HG03066 (cell line): Measurements from ENCODE around the gene NHS.
A peak's percentile ranks its signal among the peaks of the same experiment; 100 is the strongest.

ENCODE experiments used
- ATAC-seq: cut with Tn5 transposase; IDR thresholded peaks from one replicate; pipeline ENCODE4 v1.9.1; 2021; ENCODE audit warnings: low read depth; ENCODE audit not compliant: unreplicated experiment

NHS gene

DNA sequence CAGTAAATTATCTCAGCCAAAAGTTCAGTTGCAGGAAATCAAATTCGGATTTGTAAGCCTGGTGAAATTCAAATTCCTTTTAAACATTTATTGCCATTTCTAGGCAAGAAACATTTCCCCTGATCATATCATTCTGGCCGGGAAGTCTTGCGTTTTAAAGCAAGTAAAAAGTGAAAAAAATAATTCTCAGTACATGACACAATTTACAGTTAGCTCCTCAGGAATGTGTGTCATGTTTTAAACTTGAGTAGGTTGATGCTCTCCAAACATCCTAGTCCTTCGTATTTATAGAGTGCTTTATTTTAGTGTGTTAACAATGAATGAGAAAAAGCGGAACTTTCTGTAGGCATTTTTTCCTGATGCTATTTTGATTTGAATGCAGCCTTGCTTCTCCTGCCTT is 204.0 kb downstream of the NHS start:
- ATAC-seq = no peak

GRCh38 chrX:17580539-17581152 is 205.6 kb downstream of the NHS start:
- ATAC-seq = no peak

DNA sequence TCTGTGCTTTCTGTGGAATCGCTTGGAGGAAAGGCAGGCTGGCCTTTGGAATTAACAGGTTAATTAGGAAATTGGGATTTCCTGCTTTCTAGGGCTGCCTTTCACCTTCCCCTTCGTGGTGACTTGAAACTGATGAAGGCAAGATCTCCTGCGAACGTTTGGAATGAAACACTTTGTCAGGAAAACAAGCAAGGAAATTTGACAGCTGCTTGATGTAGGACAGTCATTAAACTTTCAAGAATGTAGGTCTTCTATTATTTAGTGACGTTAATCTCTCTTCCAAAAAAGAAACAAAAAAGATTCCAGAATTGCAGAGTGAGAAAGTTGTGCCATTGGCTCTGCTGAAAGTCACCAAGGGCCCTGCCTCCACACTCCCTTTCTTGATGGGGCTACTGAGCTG is 206.6 kb downstream of the NHS start:
- ATAC-seq = no peak

DNA sequence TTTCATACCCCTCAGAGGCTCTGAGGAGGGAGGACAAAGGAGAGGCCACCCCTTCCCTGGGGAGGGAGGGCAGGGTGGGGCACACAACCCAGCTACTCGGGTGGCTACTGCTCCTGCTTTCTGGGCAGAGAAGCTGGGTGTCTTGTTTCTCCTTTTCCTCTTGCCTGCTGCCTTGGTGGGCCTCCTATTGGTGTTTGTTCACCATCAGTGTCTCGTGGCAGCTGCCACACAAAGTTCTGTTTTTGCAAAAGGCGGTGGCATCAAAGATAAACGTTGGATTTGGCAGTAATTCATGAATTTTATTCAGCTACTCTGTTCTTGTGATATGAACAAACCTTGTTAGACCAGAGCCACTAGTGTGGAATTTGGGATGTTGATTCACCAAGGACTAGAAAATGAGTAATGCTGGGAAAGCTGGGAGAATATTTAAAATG is 209.3 kb downstream of the NHS start:
- ATAC-seq = no peak

DNA sequence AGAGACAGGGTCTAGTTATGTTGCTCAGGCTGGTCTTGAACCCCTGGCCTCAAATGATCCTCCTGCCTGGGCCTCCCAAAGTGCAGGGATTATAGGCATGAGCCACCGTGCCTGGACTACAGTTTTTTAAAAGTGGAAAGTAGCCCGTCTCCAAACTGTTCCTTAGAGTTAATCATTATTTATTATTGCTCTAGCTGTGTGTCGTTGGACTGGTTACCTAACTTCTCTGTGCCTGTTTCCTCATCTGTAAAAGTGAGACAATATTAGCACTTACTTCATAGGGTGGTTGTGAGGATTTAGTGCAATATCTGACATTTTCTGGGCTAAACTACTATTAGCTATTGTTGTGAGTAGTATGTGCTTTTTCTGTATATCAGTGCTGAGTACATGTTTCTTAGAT is 210.0 kb downstream of the NHS start:
- ATAC-seq = no peak

DNA sequence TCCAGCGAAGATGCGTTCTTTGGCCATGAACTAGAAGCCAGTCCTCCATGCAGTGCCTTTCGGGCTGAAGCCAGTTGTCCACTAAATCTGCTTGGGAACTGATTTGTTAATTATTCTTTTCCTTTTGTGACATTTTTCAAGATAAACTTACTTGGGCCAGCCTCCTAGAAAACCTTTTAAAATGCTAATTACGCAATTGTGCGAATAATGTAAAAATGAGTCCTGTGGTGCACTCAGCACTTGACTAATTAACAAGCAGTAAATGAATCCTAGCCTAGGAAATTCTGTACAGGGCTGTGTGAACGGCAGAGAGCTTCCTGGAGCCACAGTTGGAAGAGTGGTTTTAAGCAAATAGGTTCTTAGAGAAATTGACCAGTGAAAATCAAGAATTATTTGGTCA is 212.4 kb downstream of the NHS start:
- ATAC-seq = no peak

- ATAC-seq = no peak
Observed at GRCh38 chrX:17588303-17588702, 213.3 kb downstream of the NHS start.

GRCh38 chrX:17590892-17591740 is 216.1 kb downstream of the NHS start:
- no peak for ATAC-seq

DNA sequence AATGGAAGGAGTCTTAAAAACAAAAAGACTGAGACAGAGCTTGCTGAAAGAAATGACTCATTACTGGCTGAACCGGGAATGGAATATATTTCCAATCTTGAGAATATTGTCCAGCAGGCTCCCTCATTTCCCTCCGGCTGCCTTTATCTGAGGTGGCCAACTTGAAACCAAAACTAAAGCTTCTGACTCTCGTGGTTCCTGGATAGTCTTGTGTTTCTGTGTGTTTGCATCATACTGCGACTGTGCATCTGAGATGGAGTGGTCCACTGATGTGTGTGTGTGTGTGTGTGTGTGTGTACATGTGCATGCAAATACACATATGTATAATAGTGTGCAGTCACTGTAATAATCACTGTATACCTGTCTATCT is 216.7 kb downstream of the NHS start:
- no peak for ATAC-seq

GRCh38 chrX:17592117-17592516 is 217.1 kb downstream of the NHS start:
- no peak for ATAC-seq

- ATAC-seq = no peak
Observed at GRCh38 chrX:17594693-17595092, 219.7 kb downstream of the NHS start.

DNA sequence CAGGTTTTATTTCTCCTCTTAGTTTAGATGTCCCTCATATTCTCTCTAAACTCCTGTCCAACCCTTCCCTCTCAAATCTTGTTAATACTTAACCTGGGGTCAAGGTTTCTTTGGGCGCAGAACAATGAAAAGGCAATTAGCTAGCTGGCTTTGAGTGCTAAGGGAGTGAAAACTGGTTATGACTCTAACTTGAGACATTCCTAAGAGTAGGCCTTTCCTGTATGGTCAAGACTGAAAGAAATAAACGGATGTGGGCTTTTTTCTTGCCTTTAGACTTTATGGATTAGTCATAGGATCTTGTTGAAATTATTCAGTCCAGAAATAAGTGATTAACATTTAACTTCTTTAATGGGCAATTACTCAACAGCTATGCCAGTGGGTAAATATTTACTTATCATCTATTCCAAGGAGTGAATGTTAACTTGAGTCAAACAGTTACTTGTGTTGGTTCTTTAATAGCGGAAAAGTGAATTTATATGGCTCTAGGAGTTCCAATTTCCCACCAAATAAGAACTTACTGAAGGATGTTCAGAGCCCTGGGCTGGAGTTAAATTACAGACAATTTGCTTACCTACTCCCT is 220.5 kb downstream of the NHS start:
- ATAC-seq = peak; percentile 52

GRCh38 chrX:17596061-17596460 is 221.1 kb downstream of the NHS start:
- ATAC-seq = no peak

DNA sequence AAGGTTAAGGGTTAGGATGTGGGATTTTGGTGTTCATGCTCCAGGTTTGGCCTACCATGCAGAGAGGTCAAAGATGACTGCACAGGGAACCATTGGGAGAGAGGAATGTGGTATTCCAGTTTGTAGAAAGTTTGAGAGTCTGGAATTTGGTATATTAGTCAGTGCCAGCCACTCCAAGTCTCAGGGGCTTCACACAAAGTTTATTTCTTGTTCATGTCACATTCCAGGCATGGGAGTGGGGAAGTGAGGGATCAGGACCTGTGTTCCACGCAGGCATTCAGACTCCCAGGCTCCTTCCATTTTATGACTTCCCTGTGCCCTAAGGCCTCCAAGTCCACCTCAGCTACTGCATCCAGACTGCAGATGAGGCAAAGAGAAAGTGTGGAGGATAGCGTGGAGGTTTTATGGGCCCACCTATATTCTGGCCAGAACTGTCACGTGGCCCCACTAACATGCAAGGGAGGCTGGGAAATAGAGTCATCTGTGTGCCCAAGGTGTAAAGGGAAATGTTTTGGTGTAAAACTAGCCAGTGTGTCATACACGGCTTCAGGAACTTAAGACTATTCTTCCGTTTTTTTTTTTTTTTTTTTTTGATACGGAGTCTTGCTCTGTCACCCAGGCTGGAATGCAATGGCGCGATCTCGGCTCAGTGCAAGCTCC is 221.7 kb downstream of the NHS start:
- no peak for ATAC-seq

DNA sequence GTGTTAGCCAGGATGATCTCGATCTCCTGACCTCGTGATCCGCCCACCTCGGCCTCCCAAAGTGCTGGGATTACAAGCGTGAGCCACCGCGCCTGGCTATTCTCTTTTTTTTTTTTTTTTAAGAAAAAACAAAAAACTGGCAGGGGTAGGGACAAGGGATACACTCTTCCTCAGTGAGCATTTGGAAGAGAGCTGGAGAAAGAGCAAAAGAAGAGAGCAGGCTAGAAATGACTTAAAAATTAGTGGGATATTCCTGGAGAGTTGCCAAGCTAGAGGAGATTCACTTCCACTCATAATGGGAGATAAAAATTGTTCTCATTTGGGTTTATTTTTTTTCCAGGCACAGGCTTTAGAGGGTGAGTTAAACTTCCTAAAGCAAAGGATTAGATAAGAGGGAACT is 222.3 kb downstream of the NHS start:
- ATAC-seq = no peak

- no peak for ATAC-seq
Observed at GRCh38 chrX:17597836-17598439, 222.9 kb downstream of the NHS start.

DNA sequence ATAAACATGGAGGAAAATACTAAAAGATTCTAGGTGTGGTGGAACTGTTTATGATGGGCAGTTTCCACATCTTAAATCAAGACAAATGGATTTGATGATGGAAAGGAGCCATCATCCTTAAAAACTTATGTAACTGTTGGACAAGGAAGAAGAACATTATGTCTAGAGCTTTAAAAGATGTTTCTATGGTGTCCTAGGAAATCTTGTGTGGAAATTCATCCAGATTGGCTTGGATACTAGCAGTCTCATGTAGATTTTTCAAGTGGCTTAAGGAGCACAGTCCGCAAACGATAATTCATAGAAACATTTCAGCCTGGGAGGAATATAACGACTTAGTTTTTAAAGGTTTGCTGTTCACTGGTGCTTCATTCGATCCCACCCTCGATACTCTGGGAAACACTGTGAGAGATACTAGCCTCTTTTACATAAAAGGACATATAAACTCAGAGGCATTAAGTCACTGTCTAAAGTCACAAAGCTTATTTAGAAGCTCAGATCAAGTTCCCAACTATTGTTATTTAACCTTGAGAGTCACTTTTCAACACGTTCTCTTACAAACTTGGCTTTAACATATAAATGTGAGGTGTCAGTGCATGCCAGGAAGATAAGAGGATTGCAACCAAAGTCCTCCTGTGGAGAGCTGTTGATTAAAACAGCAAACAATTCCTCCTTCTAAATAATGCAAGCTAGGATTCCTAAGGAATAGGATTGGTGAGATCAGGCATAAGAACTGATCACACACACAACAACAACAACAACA is 226.6 kb downstream of the NHS start:
- no peak for ATAC-seq

- ATAC-seq = no peak
Observed at GRCh38 chrX:17602245-17602644, 227.2 kb downstream of the NHS start.

GRCh38 chrX:17603196-17603595 is 228.2 kb downstream of the NHS start:
- ATAC-seq = no peak

- no peak for ATAC-seq
Observed at GRCh38 chrX:17605676-17606075, 230.7 kb downstream of the NHS start.
